NCI-H226 (cell line): ENCODE measurements around the gene SEL1L3.
"Not testable (repeated sequence)": the region's sequence is repeated elsewhere in the genome, so short reads cannot be mapped to it uniquely, and the experiment has no call there.

ENCODE experiments used
- DNase-seq: peaks from one replicate; pipeline ENCODE4 v3.0.0-alpha.2; 2015

Gene SEL1L3

DNA sequence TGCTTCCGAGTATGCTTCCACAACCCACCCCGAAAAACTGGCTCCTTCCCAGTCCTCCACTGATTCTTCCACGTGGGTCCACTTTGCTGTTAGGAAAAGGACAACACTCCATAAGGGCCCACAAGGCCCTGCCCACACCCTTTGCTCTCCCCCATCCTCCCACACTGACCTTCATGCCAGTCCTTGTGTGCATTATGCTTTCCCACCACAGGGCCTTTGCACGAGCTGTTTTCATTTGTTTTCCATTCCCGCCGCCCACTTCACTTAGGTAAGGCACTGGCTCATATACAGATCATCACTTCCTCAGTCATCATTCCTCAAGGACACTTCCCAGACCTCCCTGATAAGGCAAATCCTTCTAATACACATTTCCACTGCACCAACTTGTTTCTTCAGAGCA is 16.8 kb upstream of the SEL1L3 start:
- DNase-seq, result no peak

- DNase-seq, result no peak
Measured at GRCh38 chr4:25879091-25879584, 16.4 kb upstream of the SEL1L3 start.

DNA sequence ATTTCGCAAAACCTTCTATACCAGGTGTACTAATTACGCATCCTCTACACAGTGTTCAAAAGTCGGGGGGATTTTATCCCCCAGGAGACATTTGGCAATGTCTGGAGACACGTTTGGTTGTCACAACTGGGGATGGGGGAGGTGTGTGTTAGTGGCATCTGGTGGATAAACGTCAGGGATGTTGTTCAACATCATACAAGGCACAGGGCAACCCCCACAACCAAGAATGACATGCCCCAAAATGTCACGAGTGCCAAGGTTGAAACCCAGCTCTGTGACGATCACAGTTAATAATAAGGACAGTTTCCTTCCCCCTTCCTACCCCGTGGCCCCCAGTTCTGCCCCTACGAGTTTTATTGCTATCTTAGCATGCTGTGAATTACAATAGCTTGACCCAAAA is 15.9 kb upstream of the SEL1L3 start:
- DNase-seq, result no peak

DNA sequence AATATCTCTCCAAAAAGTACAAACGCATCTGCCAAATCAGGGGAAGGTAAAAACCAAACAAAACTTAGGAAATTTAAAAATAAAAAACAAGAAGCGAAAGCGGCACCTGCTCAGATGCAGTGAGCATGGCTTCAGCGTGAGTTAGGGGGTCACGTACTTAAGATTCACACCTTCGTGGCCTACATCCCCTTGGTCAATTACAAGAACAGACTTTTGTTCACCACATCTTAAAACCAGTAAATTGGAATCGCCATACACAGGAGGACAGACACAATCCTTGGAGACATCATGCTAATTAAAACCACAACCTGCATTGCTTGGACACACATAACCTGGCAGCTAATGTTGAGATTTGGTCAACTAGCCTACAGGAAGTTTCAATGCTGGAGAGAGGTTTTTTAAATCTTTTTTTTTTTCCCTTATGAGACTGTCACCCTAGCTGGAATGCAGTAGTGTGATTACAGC is 12.5 kb upstream of the SEL1L3 start:
- no peak for DNase-seq

DNA sequence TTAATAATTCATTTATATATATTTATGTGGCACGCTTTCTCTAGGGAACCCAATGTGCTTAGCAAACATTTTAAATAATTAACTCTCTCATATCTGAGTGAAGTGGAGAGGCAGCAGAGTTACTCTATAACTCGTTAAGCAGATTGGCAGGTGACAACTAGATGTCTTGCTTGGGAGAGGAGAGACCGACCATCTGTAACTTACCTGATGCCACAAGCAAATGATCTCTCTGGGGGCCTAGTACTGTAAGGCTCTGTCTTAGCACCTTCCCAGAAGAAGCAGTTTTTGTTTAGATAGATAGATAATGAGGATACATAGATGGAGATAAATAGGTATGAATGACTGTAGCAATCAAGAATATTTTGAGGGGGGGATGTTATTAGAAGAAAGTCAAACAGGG is 11.9 kb upstream of the SEL1L3 start:
- DNase-seq, result no peak

DNA sequence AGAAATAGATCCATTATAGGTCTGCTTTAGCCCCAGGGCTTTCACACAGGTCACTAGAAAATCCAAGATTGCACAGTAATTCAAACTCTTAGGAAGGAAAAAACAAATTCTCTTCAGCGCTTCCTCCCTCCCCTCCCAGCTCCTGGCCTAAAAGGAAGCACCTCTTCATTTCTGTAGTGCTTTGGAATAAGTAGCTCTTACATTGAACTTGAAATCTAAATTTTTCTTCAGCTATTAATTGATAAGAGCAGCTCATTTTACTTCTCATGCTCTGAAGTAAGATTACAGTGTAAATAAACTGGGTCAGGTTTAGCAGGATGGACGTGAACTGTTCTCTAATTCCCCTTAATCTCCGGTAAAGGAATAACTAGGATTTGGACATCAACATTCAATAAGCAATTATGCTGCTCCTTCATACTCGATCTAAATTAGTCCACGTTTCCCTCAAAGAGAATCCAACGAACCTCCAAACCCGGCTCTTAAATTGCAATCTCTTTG is 10.9 kb upstream of the SEL1L3 start:
- no peak for DNase-seq

DNA sequence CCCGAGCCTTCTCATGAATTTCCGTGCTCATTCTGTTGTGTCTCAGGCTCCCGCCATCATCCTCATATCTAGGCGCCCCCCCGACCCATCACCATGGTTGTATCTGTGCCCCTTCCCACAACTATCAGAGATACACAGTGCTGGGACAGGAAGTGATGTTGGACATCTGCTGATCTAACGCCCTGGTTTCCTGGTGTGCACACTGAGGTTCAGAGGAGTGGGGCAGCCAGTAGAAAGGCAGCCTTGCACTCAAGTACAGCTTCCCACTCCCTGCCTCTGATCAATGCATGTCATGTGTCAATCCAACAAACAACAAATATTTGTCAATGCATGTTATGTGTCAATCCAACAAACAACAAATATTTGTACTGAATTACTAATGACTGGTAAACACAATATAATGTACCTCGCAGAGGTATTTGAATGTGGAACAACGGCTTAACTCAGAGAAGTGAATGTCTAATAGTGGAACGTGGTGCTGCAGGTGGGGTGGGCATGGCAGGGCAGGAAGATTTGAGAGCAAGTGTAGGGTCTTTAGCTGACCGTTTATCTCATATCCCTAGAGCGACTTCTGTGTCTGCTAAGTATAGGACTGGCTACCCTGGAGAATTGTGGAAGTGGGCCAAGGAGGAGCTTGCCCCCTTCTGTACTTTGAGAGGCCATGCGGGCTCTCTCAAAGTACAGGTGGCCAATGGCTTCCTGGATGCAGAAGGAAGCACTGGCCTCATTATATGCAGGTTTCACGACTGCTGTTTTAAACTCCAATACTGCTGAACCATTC is 10.3 kb upstream of the SEL1L3 start:
- DNase-seq, result no peak

DNA sequence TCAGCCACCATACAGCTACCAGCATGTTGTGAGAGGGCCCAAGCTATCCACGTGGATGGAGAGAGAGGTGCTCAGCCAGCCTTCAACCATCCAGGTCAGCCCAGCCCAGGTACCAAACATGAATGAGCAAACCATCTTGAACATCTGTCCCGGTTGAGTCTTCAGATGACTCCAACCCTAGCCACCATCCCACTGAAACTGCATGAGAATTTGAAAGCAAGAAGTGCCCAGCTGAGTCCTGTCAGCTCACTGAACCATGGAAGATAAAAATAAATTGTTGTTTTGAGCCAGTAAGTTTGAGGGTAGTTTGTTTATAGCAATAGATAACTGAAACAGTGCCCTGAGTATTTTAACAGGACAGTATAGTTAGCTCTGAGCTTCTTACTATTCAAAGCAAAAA is 7.3 kb upstream of the SEL1L3 start:
- DNase-seq, result no peak

DNA sequence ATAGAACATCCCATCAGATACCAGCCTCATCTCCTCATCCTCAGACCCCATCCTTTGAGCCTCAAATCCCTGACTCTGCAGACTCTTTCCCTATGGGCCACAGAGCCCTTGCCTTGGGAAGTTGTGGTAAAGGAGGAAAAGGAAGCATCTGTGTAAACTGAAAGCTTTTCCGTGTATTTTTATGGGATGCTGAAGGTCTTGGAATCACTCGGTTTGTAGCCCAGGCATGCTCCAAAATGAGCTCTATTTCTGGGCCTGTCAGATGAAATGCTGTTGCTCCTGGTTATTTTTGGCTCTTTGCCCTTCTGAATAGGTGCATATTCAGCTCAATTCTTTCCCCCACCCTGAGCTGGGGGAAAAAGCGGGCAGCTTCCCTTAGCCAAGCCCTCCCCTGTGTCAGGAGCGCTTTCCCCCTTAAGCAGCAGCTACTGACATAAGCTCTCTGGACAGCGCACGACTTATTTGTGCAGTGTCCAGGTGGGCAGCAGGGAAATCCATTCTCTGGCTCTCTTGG is 5.0 kb upstream of the SEL1L3 start:
- no peak for DNase-seq

- DNase-seq, result not testable (repeated sequence)
Measured at GRCh38 chr4:25866401-25866800, 3.6 kb upstream of the SEL1L3 start.

- DNase-seq, result peak; percentile 62
Measured at GRCh38 chr4:25865586-25865985, 2.8 kb upstream of the SEL1L3 start.

GRCh38 chr4:25863831-25864418 is 1.1 kb upstream of the SEL1L3 start:
- DNase-seq, result no peak

DNA sequence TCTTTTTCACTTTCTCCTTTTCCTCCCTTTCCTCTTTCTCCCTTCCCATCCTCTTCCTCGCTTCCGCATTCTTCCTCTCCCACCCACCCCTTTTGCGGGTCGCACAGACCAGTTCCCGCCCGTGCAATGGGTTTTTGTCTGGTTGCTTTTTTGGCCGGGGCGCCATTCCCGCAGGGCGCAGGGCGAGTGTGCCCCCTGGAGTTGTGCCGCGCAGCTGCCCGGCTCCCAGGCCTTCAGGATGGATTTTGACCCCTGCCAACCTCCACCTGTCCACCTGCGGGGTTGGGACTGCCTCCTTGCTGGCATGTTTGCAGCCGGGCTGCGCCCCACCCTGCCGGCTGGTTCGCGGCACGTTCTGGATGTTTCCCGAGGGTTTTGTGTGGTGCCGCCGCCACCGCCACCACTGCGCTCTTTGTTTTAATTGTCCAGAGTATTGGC is 578 bp upstream of the SEL1L3 start:
- DNase-seq, result no peak

DNA sequence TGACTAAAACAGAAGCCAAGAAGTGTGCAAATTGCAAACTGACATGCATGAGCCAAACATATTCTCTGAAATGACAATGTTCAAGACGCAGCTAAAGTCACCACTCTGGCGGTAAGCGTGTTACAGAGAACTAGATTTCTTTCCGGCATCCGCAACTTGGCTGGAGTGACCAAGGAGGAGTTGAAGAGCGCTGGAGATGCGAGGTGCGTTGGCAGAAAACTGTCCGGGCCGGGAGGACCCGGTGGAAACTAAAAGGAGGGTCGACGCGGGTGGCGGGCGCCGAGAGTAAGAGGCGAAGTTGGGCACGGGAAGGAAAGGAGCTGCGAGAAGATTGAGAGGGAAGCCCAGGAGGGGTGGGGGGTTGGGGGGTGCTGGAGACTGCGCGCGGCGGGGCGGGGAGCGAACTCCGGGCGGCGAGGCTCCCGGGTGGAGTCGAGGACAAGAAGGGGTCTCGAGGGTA is 807 bp downstream of the SEL1L3 start:
- DNase-seq, result no peak

DNA sequence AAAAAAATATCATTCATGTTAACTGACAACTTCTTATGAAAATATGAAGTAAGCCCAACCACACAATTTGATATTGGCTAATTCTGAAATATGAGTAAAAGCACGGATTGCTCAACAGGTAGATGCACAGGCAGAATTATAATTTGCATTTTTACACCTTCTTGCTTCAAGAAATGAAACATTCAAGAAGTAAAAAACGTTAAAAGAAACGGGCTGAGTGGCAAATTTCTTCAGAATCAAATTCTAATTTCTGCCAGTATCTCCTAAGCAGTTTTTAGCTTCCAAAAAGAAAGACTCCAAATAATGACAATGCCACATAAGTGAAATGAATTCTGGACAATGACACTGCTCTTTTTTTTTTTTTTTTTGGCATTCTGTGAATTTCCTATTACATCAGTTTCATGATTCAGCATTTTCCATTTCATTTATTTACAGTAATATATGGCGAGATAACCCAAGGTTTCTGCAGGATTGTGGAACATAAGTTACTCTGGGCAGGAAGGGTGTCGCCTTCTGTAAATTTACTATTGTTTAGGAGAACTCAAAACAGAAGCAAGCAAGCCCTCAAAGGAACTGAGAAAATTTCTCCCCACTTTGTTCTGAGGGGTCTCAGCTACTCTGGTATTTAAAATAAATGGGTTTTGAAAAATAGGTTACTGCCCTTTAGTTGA is 1.4 kb downstream of the SEL1L3 start:
- no peak for DNase-seq

DNA sequence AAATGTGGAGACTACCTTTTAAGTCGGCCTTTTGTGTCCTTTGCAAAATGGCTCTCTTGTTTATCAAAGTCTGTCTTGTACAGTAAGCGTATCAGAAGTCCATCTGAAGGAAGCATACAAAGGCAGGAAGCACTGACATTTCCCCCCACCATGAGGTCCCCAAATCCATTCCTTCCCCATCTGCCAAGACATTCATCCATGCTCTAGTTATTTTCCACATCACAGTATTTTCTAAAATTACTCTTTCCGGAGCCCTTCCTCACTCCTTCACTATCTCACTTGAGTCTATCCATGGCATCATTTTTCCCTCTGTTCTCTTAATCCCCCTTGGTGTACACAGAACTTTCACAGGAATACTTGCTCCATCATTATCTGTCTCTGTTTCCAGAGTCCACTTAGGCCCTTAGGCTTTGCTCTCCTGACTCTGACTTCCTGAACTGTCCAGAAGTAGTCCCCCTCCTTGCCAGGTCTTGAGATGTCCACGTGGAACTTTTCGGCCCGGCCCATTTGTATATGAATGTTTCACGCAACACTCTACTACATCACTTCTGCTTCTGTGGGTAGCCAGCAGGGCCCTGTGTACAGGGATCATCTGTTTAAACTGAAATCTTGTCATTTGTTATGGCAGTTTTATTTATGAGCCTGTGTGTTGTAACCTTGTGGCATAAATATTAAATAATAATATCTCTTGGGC is 2.1 kb downstream of the SEL1L3 start:
- DNase-seq, result peak; percentile 37

- DNase-seq, result no peak
Measured at GRCh38 chr4:25859429-25860148, 3.2 kb downstream of the SEL1L3 start.

GRCh38 chr4:25857851-25858400 is 4.9 kb downstream of the SEL1L3 start:
- no peak for DNase-seq

GRCh38 chr4:25857403-25857802 is 5.4 kb downstream of the SEL1L3 start:
- DNase-seq, result no peak

- DNase-seq, result no peak
Measured at GRCh38 chr4:25856756-25857155, 6.0 kb downstream of the SEL1L3 start.

GRCh38 chr4:25852103-25852502 is 10.7 kb downstream of the SEL1L3 start:
- no peak for DNase-seq

- DNase-seq, result peak; percentile 12
Measured at GRCh38 chr4:25847329-25847728, 15.5 kb downstream of the SEL1L3 start.
